ENCODE results near the gene CALY.
A peak's percentile ranks its signal among the peaks of the same experiment; 100 is the strongest.

CALY gene

GRCh38 chr10:133366751-133367150, 30.1 kb upstream of the CALY start:
- DNase-seq (ENCODE audit: low read depth in 4 of 4, low spot score in 1 of 4) = no peak

GRCh38 chr10:133366130-133366478, 29.4 kb upstream of the CALY start:
- no peak for DNase-seq (ENCODE audit: low read depth in 4 of 4, low spot score in 1 of 4)

- no peak for DNase-seq (ENCODE audit: low read depth in 4 of 4, low spot score in 1 of 4)
Observed at GRCh38 chr10:133365461-133366129, 28.9 kb upstream of the CALY start.

GRCh38 chr10:133364645-133365431, 28.1 kb upstream of the CALY start:
- no peak for DNase-seq (ENCODE audit: low read depth in 4 of 4, low spot score in 1 of 4)

GRCh38 chr10:133362846-133363245, 26.1 kb upstream of the CALY start:
- DNase-seq (ENCODE audit: low read depth in 4 of 4, low spot score in 1 of 4) = no peak

GRCh38 chr10:133361773-133362441, 25.2 kb upstream of the CALY start:
- DNase-seq (ENCODE audit: low read depth in 4 of 4, low spot score in 1 of 4) = no peak

GRCh38 chr10:133361227-133361626, 24.5 kb upstream of the CALY start:
- no peak for DNase-seq (ENCODE audit: low read depth in 4 of 4, low spot score in 1 of 4)

GRCh38 chr10:133359972-133360610, 23.4 kb upstream of the CALY start:
- DNase-seq (ENCODE audit: low read depth in 4 of 4, low spot score in 1 of 4) = no peak

GRCh38 chr10:133359554-133359971, 22.9 kb upstream of the CALY start:
- no peak for DNase-seq (ENCODE audit: low read depth in 4 of 4, low spot score in 1 of 4)

- no peak for DNase-seq (ENCODE audit: low read depth in 4 of 4, low spot score in 1 of 4)
Observed at GRCh38 chr10:133358925-133359310, 22.2 kb upstream of the CALY start.

- DNase-seq (ENCODE audit: low read depth in 4 of 4, low spot score in 1 of 4) = no peak
Observed at GRCh38 chr10:133358162-133358924, 21.6 kb upstream of the CALY start.

GRCh38 chr10:133357285-133358161, 20.8 kb upstream of the CALY start, which contains the start of gene FUOM:
FUOM (minus strand) TSS chr10:133358019; CDS start chr10:133358007, 12 bp downstream.
- DNase-seq (ENCODE audit: low read depth in 4 of 4, low spot score in 1 of 4) = peak; percentile 40 to 70 (median 52)

- no peak for DNase-seq (ENCODE audit: low read depth in 4 of 4, low spot score in 1 of 4)
Observed at GRCh38 chr10:133356549-133357284, 20.0 kb upstream of the CALY start.

GRCh38 chr10:133355991-133356390, 19.3 kb upstream of the CALY start:
- no peak for DNase-seq (ENCODE audit: low read depth in 4 of 4, low spot score in 1 of 4)

- DNase-seq (ENCODE audit: low read depth in 4 of 4, low spot score in 1 of 4) = no peak
Observed at GRCh38 chr10:133355266-133355665, 18.6 kb upstream of the CALY start.

- no peak for DNase-seq (ENCODE audit: low read depth in 4 of 4, low spot score in 1 of 4)
Observed at GRCh38 chr10:133354672-133355240, 18.1 kb upstream of the CALY start.

GRCh38 chr10:133353988-133354605, 17.4 kb upstream of the CALY start:
- DNase-seq (ENCODE audit: low read depth in 4 of 4, low spot score in 1 of 4) = no peak

- no peak for DNase-seq (ENCODE audit: low read depth in 4 of 4, low spot score in 1 of 4)
Observed at GRCh38 chr10:133353202-133353959, 16.7 kb upstream of the CALY start.

Measured in stimulated activated CD4-positive, alpha-beta T cell treated with anti-CD3 and anti-CD28 coated beads, Interleukin-1b, Interleukin-23, amount 100 ng/mL, for 24 hours (primary cell).